Measurements from ENCODE around the gene GGA3.

Gene GGA3

DNA sequence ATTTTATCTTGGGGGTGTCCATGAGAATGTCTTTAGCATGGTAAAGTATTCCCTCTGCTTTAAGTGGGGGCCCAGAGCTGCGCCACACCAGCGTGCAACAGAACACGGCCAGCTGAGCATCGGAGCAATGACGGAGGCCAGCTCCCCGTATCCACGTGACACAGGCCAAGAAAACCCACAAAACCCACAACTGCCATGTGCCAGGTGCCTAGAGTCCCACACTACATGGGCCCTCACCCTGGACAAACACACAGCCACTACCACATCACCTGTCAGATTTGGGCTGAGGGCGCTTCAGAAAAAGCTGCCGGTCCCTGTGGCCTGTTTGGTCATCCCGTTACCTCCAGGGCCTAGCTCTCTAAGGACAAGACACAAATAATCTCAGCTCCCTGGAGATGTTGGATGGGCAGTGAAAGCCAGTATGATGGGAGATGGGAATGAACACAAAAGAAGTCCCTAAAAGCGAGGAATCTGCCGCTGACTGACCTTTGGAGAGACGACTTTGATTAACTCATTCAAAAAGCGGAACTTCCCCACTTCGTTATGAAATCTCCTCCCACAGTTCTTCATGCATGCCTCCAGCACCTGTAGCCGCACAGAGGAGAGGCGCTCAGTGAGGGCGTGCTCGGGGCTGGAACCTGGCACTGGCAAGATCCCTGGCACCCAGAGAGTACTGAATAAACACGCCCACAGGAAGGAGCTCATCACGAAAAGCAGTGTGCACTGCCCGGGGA is 17.1 kb downstream of the GGA3 start:
- no peak overlapping the region for H3K27ac ChIP-seq (ENCODE audit: low read depth, low read length)

GRCh38 chr17:75242461-75243042 is 18.9 kb downstream of the GGA3 start:
- peaks cover 82% of the 10 kb centered on the region for H3K36me3 ChIP-seq (ENCODE audit: control insufficient read depth, insufficient read depth, low read length)

More for the DNA sequence above, 17.1 kb downstream of the GGA3 start:
- H3K36me3 ChIP-seq (ENCODE audit: control insufficient read depth, insufficient read depth, low read length), result peaks cover 67% of the 10 kb centered on the region
- H3K4me3 ChIP-seq (ENCODE audit: low read depth, low read length), result no peak overlapping the region
- peaks cover 4% of the 10 kb centered on the region; the same call in 1 of the 2 replicates for H3K4me1 ChIP-seq (ENCODE audit: control insufficient read depth, insufficient read depth, low read length)
- no peaks in the 10 kb centered on the region for H3K9me3 ChIP-seq (ENCODE audit: control insufficient read depth, insufficient read depth, low read length)
- H3K9ac ChIP-seq (ENCODE audit: low read depth, low read length), result no peak overlapping the region
- H3K27me3 ChIP-seq (ENCODE audit: control insufficient read depth, insufficient read depth, low read length), result no peaks in the 10 kb centered on the region

DNA sequence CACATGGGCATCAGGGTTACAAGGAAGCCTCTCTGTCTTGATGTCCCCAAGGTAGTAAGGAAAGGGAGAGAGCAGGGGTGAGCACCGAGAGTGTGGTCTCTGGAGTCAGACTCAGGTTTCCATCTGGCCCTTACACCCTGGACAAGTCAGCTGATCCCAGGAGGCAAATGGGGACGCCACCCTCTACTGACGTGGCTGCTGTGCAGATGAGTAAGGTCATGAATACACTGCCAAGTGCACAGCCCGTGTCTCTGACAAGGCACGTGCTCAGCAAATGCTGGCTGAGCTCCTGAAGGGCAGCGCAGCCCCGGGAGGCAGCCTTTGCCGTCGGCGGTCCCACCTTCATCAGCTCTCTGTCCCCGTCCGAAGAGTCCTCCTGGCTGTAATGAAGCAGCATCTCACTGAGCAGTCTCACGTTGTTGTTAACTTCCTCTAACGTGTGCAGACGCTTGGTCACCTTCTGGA is 19.4 kb downstream of the GGA3 start:
- Histone ChIP-seq H3K36me3 (ENCODE audit: control insufficient read depth, insufficient read depth, low read length) (peaks cover 85% of the 10 kb centered on the region), H3K4me3 (ENCODE audit: low read depth, low read length) (no peak overlapping the region), H3K4me1 (ENCODE audit: control insufficient read depth, insufficient read depth, low read length) (peaks cover 4% of the 10 kb centered on the region; the same call in 1 of the 2 replicates), H3K27ac (ENCODE audit: low read depth, low read length) (no peak overlapping the region), H3K9me3 (ENCODE audit: control insufficient read depth, insufficient read depth, low read length) (no peaks in the 10 kb centered on the region), H3K9ac (ENCODE audit: low read depth, low read length) (no peak overlapping the region), H3K27me3 (ENCODE audit: control insufficient read depth, insufficient read depth, low read length) (no peaks in the 10 kb centered on the region)

More at GRCh38 chr17:75242461-75243042, 18.9 kb downstream of the GGA3 start:
- no peak overlapping the region for H3K27ac ChIP-seq (ENCODE audit: low read depth, low read length)
- H3K27me3 ChIP-seq (ENCODE audit: control insufficient read depth, insufficient read depth, low read length), result no peaks in the 10 kb centered on the region
- H3K9me3 ChIP-seq (ENCODE audit: control insufficient read depth, insufficient read depth, low read length), result no peaks in the 10 kb centered on the region
- H3K9ac ChIP-seq (ENCODE audit: low read depth, low read length), result no peak overlapping the region
- peaks cover 4% of the 10 kb centered on the region; the same call in 1 of the 2 replicates for H3K4me1 ChIP-seq (ENCODE audit: control insufficient read depth, insufficient read depth, low read length)
- no peak overlapping the region for H3K4me3 ChIP-seq (ENCODE audit: low read depth, low read length)

GRCh38 chr17:75241502-75241901 is 19.9 kb downstream of the GGA3 start:
- Histone ChIP-seq H3K9me3 (ENCODE audit: control insufficient read depth, insufficient read depth, low read length) (no peaks in the 10 kb centered on the region), H3K4me1 (ENCODE audit: control insufficient read depth, insufficient read depth, low read length) (peaks cover 4% of the 10 kb centered on the region; the same call in 1 of the 2 replicates), H3K36me3 (ENCODE audit: control insufficient read depth, insufficient read depth, low read length) (peaks cover 89% of the 10 kb centered on the region), H3K27me3 (ENCODE audit: control insufficient read depth, insufficient read depth, low read length) (no peaks in the 10 kb centered on the region), H3K9ac (ENCODE audit: low read depth, low read length) (no peak overlapping the region), H3K27ac (ENCODE audit: low read depth, low read length) (no peak overlapping the region), H3K4me3 (ENCODE audit: low read depth, low read length) (no peak overlapping the region)

DNA sequence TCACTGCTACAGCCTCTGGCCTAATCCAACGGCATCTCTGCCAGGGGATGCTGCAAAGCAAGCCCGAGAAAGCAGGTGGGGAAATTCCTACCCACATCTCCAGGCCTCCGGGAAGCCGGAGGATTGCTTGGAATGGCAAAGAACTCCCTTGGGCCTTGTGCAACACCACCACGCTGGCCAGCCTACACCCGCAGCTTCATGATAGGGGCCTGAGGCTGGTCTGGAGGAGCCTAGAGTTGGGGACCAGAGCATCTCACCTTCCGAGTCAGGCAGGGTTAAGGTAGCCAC is 20.3 kb downstream of the GGA3 start:
- no peak overlapping the region for H3K9ac ChIP-seq (ENCODE audit: low read depth, low read length)
- no peak overlapping the region for H3K27ac ChIP-seq (ENCODE audit: low read depth, low read length)
- H3K9me3 ChIP-seq (ENCODE audit: control insufficient read depth, insufficient read depth, low read length), result no peaks in the 10 kb centered on the region
- no peak overlapping the region for H3K4me3 ChIP-seq (ENCODE audit: low read depth, low read length)
- H3K4me1 ChIP-seq (ENCODE audit: control insufficient read depth, insufficient read depth, low read length), result peaks cover 4% of the 10 kb centered on the region; the same call in 1 of the 2 replicates
- H3K27me3 ChIP-seq (ENCODE audit: control insufficient read depth, insufficient read depth, low read length), result no peaks in the 10 kb centered on the region
- H3K36me3 ChIP-seq (ENCODE audit: control insufficient read depth, insufficient read depth, low read length), result peaks cover 89% of the 10 kb centered on the region

GRCh38 chr17:75240394-75241142 is 20.8 kb downstream of the GGA3 start:
- Histone ChIP-seq H3K27ac (ENCODE audit: low read depth, low read length) (peak overlapping the region; percentile 78), H3K36me3 (ENCODE audit: control insufficient read depth, insufficient read depth, low read length) (peaks cover 88% of the 10 kb centered on the region)

GRCh38 chr17:75239778-75240393 is 21.5 kb downstream of the GGA3 start:
- H3K27me3 ChIP-seq (ENCODE audit: control insufficient read depth, insufficient read depth, low read length), result no peaks in the 10 kb centered on the region
- peak overlapping the region; percentile 78 for H3K27ac ChIP-seq (ENCODE audit: low read depth, low read length)
- H3K36me3 ChIP-seq (ENCODE audit: control insufficient read depth, insufficient read depth, low read length), result peaks cover 88% of the 10 kb centered on the region
- peaks cover 4% of the 10 kb centered on the region; the same call in 1 of the 2 replicates for H3K4me1 ChIP-seq (ENCODE audit: control insufficient read depth, insufficient read depth, low read length)
- no peak overlapping the region for H3K4me3 ChIP-seq (ENCODE audit: low read depth, low read length)
- no peaks in the 10 kb centered on the region for H3K9me3 ChIP-seq (ENCODE audit: control insufficient read depth, insufficient read depth, low read length)
- no peak overlapping the region for H3K9ac ChIP-seq (ENCODE audit: low read depth, low read length)

More at GRCh38 chr17:75240394-75241142, 20.8 kb downstream of the GGA3 start:
- no peak overlapping the region for H3K9ac ChIP-seq (ENCODE audit: low read depth, low read length)
- H3K4me3 ChIP-seq (ENCODE audit: low read depth, low read length), result no peak overlapping the region
- H3K27me3 ChIP-seq (ENCODE audit: control insufficient read depth, insufficient read depth, low read length), result no peaks in the 10 kb centered on the region
- no peaks in the 10 kb centered on the region for H3K9me3 ChIP-seq (ENCODE audit: control insufficient read depth, insufficient read depth, low read length)
- H3K4me1 ChIP-seq (ENCODE audit: control insufficient read depth, insufficient read depth, low read length), result peaks cover 4% of the 10 kb centered on the region; the same call in 1 of the 2 replicates

DNA sequence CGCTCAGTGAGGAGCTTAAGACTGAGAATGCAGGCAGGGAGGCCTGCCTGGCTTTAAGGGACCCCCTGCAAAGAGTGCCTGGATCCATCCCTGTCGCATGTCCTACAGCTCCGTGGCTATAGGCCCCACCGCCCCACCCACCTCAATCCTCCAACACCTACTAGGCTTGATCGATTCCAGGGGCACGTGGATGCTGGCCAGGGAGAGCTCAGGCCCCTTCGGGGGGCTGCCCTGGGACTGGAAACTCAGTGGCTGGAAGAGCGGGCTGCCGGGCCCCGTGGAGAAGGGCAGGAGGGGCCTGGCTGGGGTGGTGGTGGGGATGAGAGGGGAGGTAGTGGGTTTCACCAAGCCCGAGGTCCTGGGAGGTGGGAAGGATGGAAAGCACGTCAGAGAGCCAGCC is 22.2 kb downstream of the GGA3 start:
- Histone ChIP-seq H3K36me3 (ENCODE audit: control insufficient read depth, insufficient read depth, low read length) (peaks cover 88% of the 10 kb centered on the region), H3K9ac (ENCODE audit: low read depth, low read length) (no peak overlapping the region), H3K4me3 (ENCODE audit: low read depth, low read length) (no peak overlapping the region), H3K27ac (ENCODE audit: low read depth, low read length) (no peak overlapping the region), H3K4me1 (ENCODE audit: control insufficient read depth, insufficient read depth, low read length) (peaks cover 4% of the 10 kb centered on the region; the same call in 1 of the 2 replicates), H3K27me3 (ENCODE audit: control insufficient read depth, insufficient read depth, low read length) (no peaks in the 10 kb centered on the region), H3K9me3 (ENCODE audit: control insufficient read depth, insufficient read depth, low read length) (no peaks in the 10 kb centered on the region)

DNA sequence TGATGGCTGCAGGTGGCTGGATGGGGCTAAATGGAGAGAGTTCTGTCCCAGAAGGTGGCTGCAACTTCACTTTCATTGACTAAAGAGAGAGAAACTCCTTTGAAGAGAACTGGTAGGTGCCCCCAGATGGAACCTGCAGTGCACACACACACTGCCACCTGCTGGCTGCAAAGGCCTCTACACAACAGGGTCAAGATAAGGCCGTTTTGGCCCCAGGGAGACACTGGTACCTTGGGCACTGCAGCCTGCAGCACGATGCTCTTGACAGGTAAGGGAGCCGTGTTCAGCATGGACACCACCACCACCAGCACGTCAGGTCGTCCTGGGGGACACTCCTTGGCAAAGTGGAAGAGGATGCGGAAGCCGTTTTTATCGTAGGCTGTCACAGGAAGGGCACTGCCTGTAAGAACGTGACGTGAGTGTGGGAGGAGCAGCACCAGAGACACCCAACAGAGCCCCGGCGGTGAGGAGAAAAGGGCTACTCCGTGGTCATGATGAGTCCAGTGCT is 22.7 kb downstream of the GGA3 start:
- no peak overlapping the region for H3K4me3 ChIP-seq (ENCODE audit: low read depth, low read length)
- H3K4me1 ChIP-seq (ENCODE audit: control insufficient read depth, insufficient read depth, low read length), result peaks cover 4% of the 10 kb centered on the region; the same call in 1 of the 2 replicates
- H3K36me3 ChIP-seq (ENCODE audit: control insufficient read depth, insufficient read depth, low read length), result peaks cover 85% of the 10 kb centered on the region
- no peaks in the 10 kb centered on the region for H3K27me3 ChIP-seq (ENCODE audit: control insufficient read depth, insufficient read depth, low read length)
- H3K9me3 ChIP-seq (ENCODE audit: control insufficient read depth, insufficient read depth, low read length), result no peaks in the 10 kb centered on the region
- H3K9ac ChIP-seq (ENCODE audit: low read depth, low read length), result no peak overlapping the region
- no peak overlapping the region for H3K27ac ChIP-seq (ENCODE audit: low read depth, low read length)

DNA sequence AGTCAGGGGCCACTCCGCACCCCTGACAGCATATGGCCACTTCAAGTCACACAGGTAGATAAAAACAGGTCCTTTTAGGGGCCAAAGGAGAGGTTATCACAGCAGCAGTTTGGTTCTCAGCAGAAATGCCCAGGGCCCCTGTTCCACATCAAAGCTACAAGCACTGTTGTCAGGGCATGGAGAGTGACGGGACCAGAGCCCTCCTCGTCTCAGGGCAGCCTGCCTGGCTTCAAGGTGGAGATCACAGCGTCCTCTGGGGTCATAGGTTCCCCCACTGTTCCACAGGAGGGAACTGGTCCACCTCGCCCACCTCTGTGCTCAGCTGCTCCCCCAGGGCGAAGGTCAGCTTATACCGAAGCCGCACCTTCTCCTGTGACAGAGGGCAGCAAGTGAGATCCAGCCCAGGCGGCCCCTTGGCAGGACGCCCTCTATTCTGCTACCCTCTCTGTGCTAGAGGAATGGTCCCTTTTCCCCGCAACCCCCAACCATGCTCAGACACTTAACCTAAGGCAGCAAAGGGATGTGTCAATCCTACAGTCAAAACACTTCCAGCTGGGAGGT is 23.3 kb downstream of the GGA3 start:
- Histone ChIP-seq H3K9me3 (ENCODE audit: control insufficient read depth, insufficient read depth, low read length) (no peaks in the 10 kb centered on the region), H3K9ac (ENCODE audit: low read depth, low read length) (no peak overlapping the region), H3K4me1 (ENCODE audit: control insufficient read depth, insufficient read depth, low read length) (peaks cover 4% of the 10 kb centered on the region; the same call in 1 of the 2 replicates), H3K36me3 (ENCODE audit: control insufficient read depth, insufficient read depth, low read length) (peaks cover 81% of the 10 kb centered on the region), H3K27ac (ENCODE audit: low read depth, low read length) (no peak overlapping the region), H3K27me3 (ENCODE audit: control insufficient read depth, insufficient read depth, low read length) (no peaks in the 10 kb centered on the region), H3K4me3 (ENCODE audit: low read depth, low read length) (no peak overlapping the region)

Data from HUES48 (cell line).